Measurements from ENCODE around the gene PSME3IP1. TPM values are rescaled to one million over a fixed set of nuclear protein-coding genes. Genes with fewer than 3 reads are reported as not detected.
A peak's percentile ranks its signal among the peaks of the same experiment; 100 is the strongest.

PSME3IP1 gene
- total RNA-seq, 1 donor from 2014 or later = 51.3 TPM

- H3K36me3 Mint-ChIP-seq (ENCODE audit: low read depth) = peaks cover 7% of the 10 kb centered on the region
- H3K4me1 Mint-ChIP-seq (ENCODE audit: low read depth) = peaks cover 37% of the 10 kb centered on the region
- DNase-seq (ENCODE audit: low spot score) = no peak
- no peak overlapping the region for H3K4me3 Mint-ChIP-seq (ENCODE audit: unreplicated experiment)
- TF ChIP-seq CTCF (IDR thresholded peaks at IDR 0.05) = no peak
- H3K9me3 Mint-ChIP-seq (ENCODE audit: low read depth) = no peaks in the 10 kb centered on the region
- H3K27ac Mint-ChIP-seq (ENCODE audit: unreplicated experiment) = peak overlapping the region; percentile 43
- no peaks in the 10 kb centered on the region for H3K27me3 Mint-ChIP-seq (ENCODE audit: low read depth)
Observed at GRCh38 chr16:57178196-57178595, 7.6 kb downstream of the PSME3IP1 start.

- H3K27ac Mint-ChIP-seq (ENCODE audit: unreplicated experiment) = peak overlapping the region; percentile 90
- TF ChIP-seq CTCF (IDR thresholded peaks at IDR 0.05) = no peak
- H3K9me3 Mint-ChIP-seq (ENCODE audit: low read depth) = no peaks in the 10 kb centered on the region
- no peak for DNase-seq (ENCODE audit: low spot score)
- no peak overlapping the region for H3K4me3 Mint-ChIP-seq (ENCODE audit: unreplicated experiment)
- peaks cover 18% of the 10 kb centered on the region for H3K36me3 Mint-ChIP-seq (ENCODE audit: low read depth)
- peaks cover 33% of the 10 kb centered on the region for H3K4me1 Mint-ChIP-seq (ENCODE audit: low read depth)
- H3K27me3 Mint-ChIP-seq (ENCODE audit: low read depth) = no peaks in the 10 kb centered on the region
Observed at GRCh38 chr16:57175896-57176295, 9.9 kb downstream of the PSME3IP1 start.

- DNase-seq (ENCODE audit: low spot score) = no peak
- no peak overlapping the region for H3K4me3 Mint-ChIP-seq (ENCODE audit: unreplicated experiment)
- H3K9me3 Mint-ChIP-seq (ENCODE audit: low read depth) = no peaks in the 10 kb centered on the region
- H3K27me3 Mint-ChIP-seq (ENCODE audit: low read depth) = no peaks in the 10 kb centered on the region
- peaks cover 16% of the 10 kb centered on the region for H3K4me1 Mint-ChIP-seq (ENCODE audit: low read depth)
- TF ChIP-seq CTCF (IDR thresholded peaks at IDR 0.05) = no peak
- H3K27ac Mint-ChIP-seq (ENCODE audit: unreplicated experiment) = no peak overlapping the region
- peaks cover 15% of the 10 kb centered on the region for H3K36me3 Mint-ChIP-seq (ENCODE audit: low read depth)
Observed at GRCh38 chr16:57172721-57173290, 13.0 kb downstream of the PSME3IP1 start.

- H3K27ac Mint-ChIP-seq (ENCODE audit: unreplicated experiment) = no peak overlapping the region
Observed at GRCh38 chr16:57169327-57169726, 16.5 kb downstream of the PSME3IP1 start.

GRCh38 chr16:57167953-57168352 lies 17.9 kb downstream of the PSME3IP1 start:
- no peak for DNase-seq (ENCODE audit: low spot score)
- Mint-ChIP-seq H3K4me3 (ENCODE audit: unreplicated experiment) (no peak overlapping the region), H3K27ac (ENCODE audit: unreplicated experiment) (peak overlapping the region; percentile 39), H3K9me3 (ENCODE audit: low read depth) (no peaks in the 10 kb centered on the region), H3K27me3 (ENCODE audit: low read depth) (no peaks in the 10 kb centered on the region), H3K4me1 (ENCODE audit: low read depth) (peaks cover 24% of the 10 kb centered on the region), H3K36me3 (ENCODE audit: low read depth) (peaks cover 24% of the 10 kb centered on the region)
- peak; percentile 90 for TF ChIP-seq CTCF (IDR thresholded peaks at IDR 0.05)

More at GRCh38 chr16:57169327-57169726, 16.5 kb downstream of the PSME3IP1 start:
- peaks cover 24% of the 10 kb centered on the region for H3K4me1 Mint-ChIP-seq (ENCODE audit: low read depth)
- no peak for TF ChIP-seq CTCF (IDR thresholded peaks at IDR 0.05)
- H3K27me3 Mint-ChIP-seq (ENCODE audit: low read depth) = no peaks in the 10 kb centered on the region
- DNase-seq (ENCODE audit: low spot score) = no peak
- no peaks in the 10 kb centered on the region for H3K9me3 Mint-ChIP-seq (ENCODE audit: low read depth)
- no peak overlapping the region for H3K4me3 Mint-ChIP-seq (ENCODE audit: unreplicated experiment)
- peaks cover 21% of the 10 kb centered on the region for H3K36me3 Mint-ChIP-seq (ENCODE audit: low read depth)

Measured in chondrocyte (in vitro differentiated cells).